Panc1 (cell line): ENCODE data around the gene MN1. TPM values are rescaled to one million over a fixed set of nuclear protein-coding genes. Genes with fewer than 3 reads are reported as not detected.
A peak's percentile ranks its signal among the peaks of the same experiment; 100 is the strongest.

Source experiments
- ATAC-seq: fragments of 200-7000 bp; cut with Tn5 transposase; 2 replicates; pipeline ENCODE4 v1.9.1; 2020; ENCODE audit warnings: mild to moderate bottlenecking, moderate library complexity
- BruUV-seq: library from RNA; stranded (reverse); fragments of 400-500 nt; replicated peaks from 2 replicates; lab custom pipeline; 2021; lab: Mats Ljungman, UMichigan
- CTCF ChIA-PET: fragments of 300-600 bp; sonication (Branson Sonifier 250); formaldehyde crosslinking; loops from one replicate; lab custom pipeline; 2022; ENCODE audit warnings: antibody characterized with exemption; lab: Charles Lee
- POLR2A ChIA-PET: fragments of 300-600 bp; sonication (Branson Sonifier 250); formaldehyde crosslinking; loops from one replicate; lab custom pipeline; 2022; ENCODE audit warnings: antibody characterized with exemption; lab: Charles Lee
- DNase-seq: peaks from one replicate; pipeline ENCODE4 v3.0.0-alpha.2; 2010; ENCODE audit warnings: low read depth, low spot score
- H3K27ac ChIP-seq: 2 replicates; pipeline ENCODE4 v1.5.1; 2011; ENCODE audit warnings: mild to moderate bottlenecking, low read length, inconsistent platforms
- H3K27me3 ChIP-seq: fragments of 200-500 bp; sonication (Bioruptor generic); 2 replicates; pipeline ENCODE4 v1.6.0; 2014; ENCODE audit warnings: low read length, inconsistent platforms; ENCODE audit not compliant: control insufficient read depth, insufficient read depth
- H3K36me3 ChIP-seq: fragments of 200-500 bp; sonication (Bioruptor generic); 2 replicates; pipeline ENCODE4 v1.5.1; 2014; ENCODE audit warnings: inconsistent platforms, mild to moderate bottlenecking, low read length, moderate library complexity; ENCODE audit not compliant: control insufficient read depth, insufficient read depth
- H3K4me1 ChIP-seq: 2 replicates; pipeline ENCODE4 v1.5.1; 2011; ENCODE audit warnings: inconsistent platforms, mild to moderate bottlenecking, low read length, moderate library complexity; ENCODE audit not compliant: control insufficient read depth, insufficient read depth
- H3K4me3 ChIP-seq, 2 experiments: 2 replicates each; pipeline ENCODE4 v1.5.1; 2011 to 2012; ENCODE audit warnings: low read depth in 2 of 2, low read length in 2 of 2, mild to moderate bottlenecking in 2 of 2, inconsistent platforms in 1 of 2, moderate library complexity in 1 of 2
- H3K9me3 ChIP-seq: fragments of 200-500 bp; sonication (Bioruptor generic); 2 replicates; pipeline ENCODE4 v1.5.1; 2014; ENCODE audit warnings: low read depth, mild to moderate bottlenecking, inconsistent platforms, low read length, moderate library complexity; ENCODE audit not compliant: control insufficient read depth, insufficient read depth
- POLR2AphosphoS5 ChIP-seq: IDR thresholded peaks from 2 replicates; pipeline ENCODE4 v1.6.1; 2012; ENCODE audit warnings: mild to moderate bottlenecking, low read depth, low read length, moderate library complexity
- SIN3A ChIP-seq: IDR thresholded peaks from 2 replicates; pipeline ENCODE4 v1.6.1; 2012; ENCODE audit warnings: low read depth, mild to moderate bottlenecking, low read length, moderate library complexity, borderline replicate concordance; ENCODE audit not compliant: insufficient read depth
- TCF7L2 ChIP-seq: IDR thresholded peaks from 2 replicates; pipeline ENCODE4 v1.6.1; 2011; ENCODE audit warnings: mild to moderate bottlenecking, low read depth, low read length, inconsistent platforms
- in situ Hi-C: cut with HindIII; loops from 2 replicates; pipeline ENCODE4 v1.10.0; 2016; ENCODE audit warnings: low sequenced_read_pairs, low pct_unique_long_range_greater_than_20kb
- intact Hi-C: fragments of 100-400 bp; cut with micrococcal nuclease; formaldehyde crosslinking; loops from one replicate; pipeline ENCODE4 v1.10.0; 2022; ENCODE audit not compliant: unreplicated experiment
- total RNA-seq: library from RNA; stranded (reverse); gene quantifications from one replicate; pipeline ENCODE4 v1.2.1, GENCODE V29; 2021; ENCODE audit not compliant: unreplicated experiment
- TF ChIP-seq, protein P1 (sequence below): fragments of 450-650 bp; IDR thresholded peaks from 2 replicates; pipeline ENCODE4 v1.5.1; 2017; ENCODE audit warnings: mild to moderate bottlenecking
- TF ChIP-seq, protein P2 (sequence below), 2 experiments: IDR thresholded peaks; 2 replicates each; pipeline ENCODE4 v1.6.1; 2011 to 2012; ENCODE audit warnings: low read depth in 2 of 2, control low read depth in 1 of 2, low read length in 1 of 2, mild to moderate bottlenecking in 1 of 2, moderate library complexity in 1 of 2; ENCODE audit not compliant: insufficient read depth in 1 of 2

Gene MN1
- total RNA-seq, 1 experiment from 2014 or later, result 0.51 TPM

DNA sequence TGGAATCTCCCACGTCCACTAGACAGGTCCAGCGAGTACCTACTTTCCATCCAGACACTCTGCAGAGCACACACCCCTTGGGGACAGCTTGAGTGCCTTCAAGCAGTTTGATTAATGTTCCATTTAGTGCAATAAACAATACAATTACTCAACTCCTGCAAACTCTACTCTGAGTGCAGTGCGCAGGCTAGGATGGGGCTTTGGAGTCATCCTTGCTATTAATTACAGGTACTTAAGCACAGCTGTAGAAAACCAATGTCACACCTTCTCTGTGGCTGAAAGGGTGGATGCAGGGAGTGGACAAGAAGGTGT lies 82.6 kb downstream of the MN1 start:
- BruUV-seq, result no TSS peak
- no peaks in the 10 kb centered on the region for H3K4me1 ChIP-seq
- no peak overlapping the region for H3K4me3 ChIP-seq
- ChIA-PET CTCF (no interaction called here), POLR2A (no interaction called here)
- no peaks in the 10 kb centered on the region for H3K36me3 ChIP-seq
- TF ChIP-seq, protein P1, sequence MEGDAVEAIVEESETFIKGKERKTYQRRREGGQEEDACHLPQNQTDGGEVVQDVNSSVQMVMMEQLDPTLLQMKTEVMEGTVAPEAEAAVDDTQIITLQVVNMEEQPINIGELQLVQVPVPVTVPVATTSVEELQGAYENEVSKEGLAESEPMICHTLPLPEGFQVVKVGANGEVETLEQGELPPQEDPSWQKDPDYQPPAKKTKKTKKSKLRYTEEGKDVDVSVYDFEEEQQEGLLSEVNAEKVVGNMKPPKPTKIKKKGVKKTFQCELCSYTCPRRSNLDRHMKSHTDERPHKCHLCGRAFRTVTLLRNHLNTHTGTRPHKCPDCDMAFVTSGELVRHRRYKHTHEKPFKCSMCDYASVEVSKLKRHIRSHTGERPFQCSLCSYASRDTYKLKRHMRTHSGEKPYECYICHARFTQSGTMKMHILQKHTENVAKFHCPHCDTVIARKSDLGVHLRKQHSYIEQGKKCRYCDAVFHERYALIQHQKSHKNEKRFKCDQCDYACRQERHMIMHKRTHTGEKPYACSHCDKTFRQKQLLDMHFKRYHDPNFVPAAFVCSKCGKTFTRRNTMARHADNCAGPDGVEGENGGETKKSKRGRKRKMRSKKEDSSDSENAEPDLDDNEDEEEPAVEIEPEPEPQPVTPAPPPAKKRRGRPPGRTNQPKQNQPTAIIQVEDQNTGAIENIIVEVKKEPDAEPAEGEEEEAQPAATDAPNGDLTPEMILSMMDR, result no peak
- TF ChIP-seq, protein P2, sequence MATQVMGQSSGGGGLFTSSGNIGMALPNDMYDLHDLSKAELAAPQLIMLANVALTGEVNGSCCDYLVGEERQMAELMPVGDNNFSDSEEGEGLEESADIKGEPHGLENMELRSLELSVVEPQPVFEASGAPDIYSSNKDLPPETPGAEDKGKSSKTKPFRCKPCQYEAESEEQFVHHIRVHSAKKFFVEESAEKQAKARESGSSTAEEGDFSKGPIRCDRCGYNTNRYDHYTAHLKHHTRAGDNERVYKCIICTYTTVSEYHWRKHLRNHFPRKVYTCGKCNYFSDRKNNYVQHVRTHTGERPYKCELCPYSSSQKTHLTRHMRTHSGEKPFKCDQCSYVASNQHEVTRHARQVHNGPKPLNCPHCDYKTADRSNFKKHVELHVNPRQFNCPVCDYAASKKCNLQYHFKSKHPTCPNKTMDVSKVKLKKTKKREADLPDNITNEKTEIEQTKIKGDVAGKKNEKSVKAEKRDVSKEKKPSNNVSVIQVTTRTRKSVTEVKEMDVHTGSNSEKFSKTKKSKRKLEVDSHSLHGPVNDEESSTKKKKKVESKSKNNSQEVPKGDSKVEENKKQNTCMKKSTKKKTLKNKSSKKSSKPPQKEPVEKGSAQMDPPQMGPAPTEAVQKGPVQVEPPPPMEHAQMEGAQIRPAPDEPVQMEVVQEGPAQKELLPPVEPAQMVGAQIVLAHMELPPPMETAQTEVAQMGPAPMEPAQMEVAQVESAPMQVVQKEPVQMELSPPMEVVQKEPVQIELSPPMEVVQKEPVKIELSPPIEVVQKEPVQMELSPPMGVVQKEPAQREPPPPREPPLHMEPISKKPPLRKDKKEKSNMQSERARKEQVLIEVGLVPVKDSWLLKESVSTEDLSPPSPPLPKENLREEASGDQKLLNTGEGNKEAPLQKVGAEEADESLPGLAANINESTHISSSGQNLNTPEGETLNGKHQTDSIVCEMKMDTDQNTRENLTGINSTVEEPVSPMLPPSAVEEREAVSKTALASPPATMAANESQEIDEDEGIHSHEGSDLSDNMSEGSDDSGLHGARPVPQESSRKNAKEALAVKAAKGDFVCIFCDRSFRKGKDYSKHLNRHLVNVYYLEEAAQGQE (IDR thresholded peaks at IDR 0.05; ENCODE audit: insufficient read depth in 1 of 2, low read depth in 2 of 2, low read length in 1 of 2), result no peak
- no peaks in the 10 kb centered on the region for H3K9me3 ChIP-seq
- intact Hi-C loops (no loop called here), in situ Hi-C loops (no loop called here)
- no peak overlapping the region for H3K27ac ChIP-seq
- no peaks in the 10 kb centered on the region for H3K27me3 ChIP-seq
- DNase-seq (no peak), ATAC-seq (no peak)

GRCh38 chr22:27718186-27719035 lies 83.1 kb downstream of the MN1 start:
- no peak overlapping the region for H3K27ac ChIP-seq
- CTCF ChIA-PET, result no interaction called here
- TF ChIP-seq POLR2AphosphoS5 (no peak), TCF7L2 (no peak), SIN3A (no peak)
- TF ChIP-seq, protein P1, result no peak
- TF ChIP-seq, protein P2 (IDR thresholded peaks at IDR 0.05; ENCODE audit: insufficient read depth in 1 of 2, low read depth in 2 of 2, low read length in 1 of 2), result no peak
- no TSS peak for BruUV-seq
- H3K9me3 ChIP-seq, result no peaks in the 10 kb centered on the region
- in situ Hi-C loops (no loop called here), intact Hi-C loops (no loop called here)
- 0 out of 4 replicates have a peak overlapping the region, but pooled peaks of 1 of the 2 experiments have one; percentile 14 for H3K4me3 ChIP-seq
- POLR2A ChIA-PET, result no interaction called here
- no peaks in the 10 kb centered on the region for H3K4me1 ChIP-seq
- peak; percentile 59 for DNase-seq
- ATAC-seq, result peak; percentile 95
- no peaks in the 10 kb centered on the region for H3K36me3 ChIP-seq
- H3K27me3 ChIP-seq, result no peaks in the 10 kb centered on the region
